Measurements from ENCODE around the gene SBNO2.

DNA sequence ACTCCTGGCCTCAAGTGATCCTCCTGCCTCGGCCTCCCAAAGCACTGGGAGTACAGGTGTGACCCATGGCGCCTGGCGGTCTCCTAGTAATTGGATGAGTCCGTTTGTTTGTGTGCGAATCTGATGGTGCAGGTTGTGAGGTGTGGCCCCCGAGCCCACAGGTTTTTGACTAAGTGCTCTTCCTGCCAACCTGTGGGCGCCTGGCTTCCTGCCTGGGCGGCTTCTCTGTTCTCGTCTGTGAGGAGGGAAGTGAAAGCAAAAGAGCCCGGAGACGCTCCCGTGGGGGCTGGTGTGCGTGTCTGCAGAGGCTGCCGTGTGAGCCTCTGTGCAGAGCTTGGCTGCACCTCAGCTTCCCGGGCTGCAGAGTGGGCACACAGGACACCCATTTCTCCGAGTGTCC, 97.1 kb downstream of the SBNO2 start:
- TF ChIP-seq, protein P1, sequence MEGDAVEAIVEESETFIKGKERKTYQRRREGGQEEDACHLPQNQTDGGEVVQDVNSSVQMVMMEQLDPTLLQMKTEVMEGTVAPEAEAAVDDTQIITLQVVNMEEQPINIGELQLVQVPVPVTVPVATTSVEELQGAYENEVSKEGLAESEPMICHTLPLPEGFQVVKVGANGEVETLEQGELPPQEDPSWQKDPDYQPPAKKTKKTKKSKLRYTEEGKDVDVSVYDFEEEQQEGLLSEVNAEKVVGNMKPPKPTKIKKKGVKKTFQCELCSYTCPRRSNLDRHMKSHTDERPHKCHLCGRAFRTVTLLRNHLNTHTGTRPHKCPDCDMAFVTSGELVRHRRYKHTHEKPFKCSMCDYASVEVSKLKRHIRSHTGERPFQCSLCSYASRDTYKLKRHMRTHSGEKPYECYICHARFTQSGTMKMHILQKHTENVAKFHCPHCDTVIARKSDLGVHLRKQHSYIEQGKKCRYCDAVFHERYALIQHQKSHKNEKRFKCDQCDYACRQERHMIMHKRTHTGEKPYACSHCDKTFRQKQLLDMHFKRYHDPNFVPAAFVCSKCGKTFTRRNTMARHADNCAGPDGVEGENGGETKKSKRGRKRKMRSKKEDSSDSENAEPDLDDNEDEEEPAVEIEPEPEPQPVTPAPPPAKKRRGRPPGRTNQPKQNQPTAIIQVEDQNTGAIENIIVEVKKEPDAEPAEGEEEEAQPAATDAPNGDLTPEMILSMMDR (IDR thresholded peaks at IDR 0.05), result no peak
- TF ChIP-seq POLR2A (IDR thresholded peaks at IDR 0.05), result no peak
- TF ChIP-seq EP300 (IDR thresholded peaks at IDR 0.05), result no peak

Data from gastroesophageal sphincter (tissue), 3 donors.